Thyroid gland (tissue), 4 donors: ENCODE measurements around the gene ANAPC5. TPM values are rescaled to one million over a fixed set of nuclear protein-coding genes. Genes with fewer than 3 reads are reported as not detected.
A peak's percentile ranks its signal among the peaks of the same experiment; 100 is the strongest.
"Not testable (repeated sequence)": the region's sequence is repeated elsewhere in the genome, so short reads cannot be mapped to it uniquely, and the experiment has no call there.

Experiments
- DNase-seq, 2 donors: peaks; one replicate each; pipeline ENCODE4 v3.0.0-alpha.2; 2019
- H3K27ac ChIP-seq, 3 donors: fragments of 200-600 bp; sonication (generic); 1 replicate in 2 of 3; 2 replicates in 1 of 3; pipeline ENCODE4 v1.5.1; 2016 to 2019; ENCODE audit warnings: mild to moderate bottlenecking in 1 of 3, moderate library complexity in 1 of 3
- H3K27me3 ChIP-seq: fragments of 200-600 bp; sonication (generic); one replicate; pipeline ENCODE4 v1.5.1; 2019
- H3K36me3 ChIP-seq, 2 donors: fragments of 200-600 bp; sonication (generic); one replicate each; pipeline ENCODE4 v1.5.1; 2016 to 2019
- H3K4me1 ChIP-seq, 2 donors: fragments of 200-600 bp; sonication (generic); one replicate each; pipeline ENCODE4 v1.5.1; 2017 to 2019
- H3K4me3 ChIP-seq, 3 donors: fragments of 200-600 bp; sonication (generic); replicated peaks in 1 of 3; 1 replicate in 2 of 3; 2 replicates in 1 of 3; pipeline ENCODE4 v1.5.1; 2016; ENCODE audit warnings: mild to moderate bottlenecking in 1 of 3
- H3K9me3 ChIP-seq: fragments of 200-600 bp; sonication (generic); one replicate; pipeline ENCODE4 v1.5.1; 2017
- CTCF ChIP-seq, 6 experiments: fragments of 200-600 bp in 3 of 6; fragments of 450-650 bp in 3 of 6; sonication (generic) in 3 of 6; IDR thresholded peaks; one replicate each; pipeline ENCODE4 v1.5.1; 2016 to 2019; ENCODE audit warnings: antibody characterized with exemption in 6 of 6, mild to moderate bottlenecking in 2 of 6, inconsistent platforms in 1 of 6, moderate library complexity in 1 of 6
- POLR2A ChIP-seq, 2 donors: fragments of 450-650 bp; IDR thresholded peaks; one replicate each; pipeline ENCODE4 v1.6.1; 2017; ENCODE audit warnings: antibody characterized with exemption in 2 of 2, mild to moderate bottlenecking in 2 of 2, moderate library complexity in 1 of 2
- WGBS, 2 donors: methylation state at CpG; one replicate each; pipeline ENCODE4 v1.1.5; 2017; 5-methylcytosine and 5-hydroxymethylcytosine counted together
- intact Hi-C: fragments of 100-400 bp; cut with DNase I; formaldehyde crosslinking; loops from one replicate; pipeline ENCODE4 v1.15.1; 2023
- total RNA-seq, 4 donors: library from RNA; depleted of rRNA; stranded (reverse); fragments of >200 nt; gene quantifications; one replicate each; pipeline ENCODE4 v1.2.3, GENCODE V29; 2016

Gene ANAPC5
- total RNA-seq, 4 donors from 2014 or later = 114 to 161 (median 135) TPM

DNA sequence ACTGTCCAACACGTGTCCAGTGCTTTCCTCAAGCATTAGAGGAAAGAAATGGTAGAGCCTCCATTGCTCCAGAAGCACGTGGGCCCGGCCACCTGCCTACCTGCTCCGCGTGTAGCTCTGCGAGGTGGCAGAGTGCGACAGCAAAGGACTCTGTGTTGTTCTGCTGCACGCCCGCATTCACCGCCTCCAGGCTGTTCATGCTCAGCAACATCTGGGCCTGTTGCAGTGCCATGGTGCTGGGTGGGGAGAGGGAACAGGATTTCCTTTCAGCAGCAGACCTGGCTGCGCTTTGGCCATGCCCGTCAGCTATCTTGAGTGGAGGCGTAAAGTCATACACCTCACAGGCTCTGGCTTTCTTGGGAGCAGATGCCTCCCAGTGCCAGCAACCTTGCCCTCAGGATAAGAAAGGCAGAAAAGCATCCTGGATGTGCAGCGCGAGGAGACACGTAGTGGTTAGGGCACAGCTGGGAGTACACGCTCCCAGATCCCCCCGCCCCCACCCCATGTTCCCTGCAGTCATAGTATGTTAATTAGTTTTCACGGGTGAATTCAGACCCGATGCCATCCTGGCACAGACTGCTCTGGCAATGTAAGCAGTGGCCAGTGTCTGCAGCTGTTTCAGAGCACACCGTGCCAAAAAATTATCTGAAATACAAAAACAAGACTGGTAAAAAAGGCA is 25.1 kb downstream of the ANAPC5 start:
- 82 to 84% methylated on average over 18 to 19 of the region's 21 CpGs for WGBS, 2 donors

GRCh38 chr12:121325922-121326396 is 26.3 kb downstream of the ANAPC5 start:
- intact Hi-C loops = no loop called here
- DNase-seq = no peak
- H3K36me3 ChIP-seq = peaks cover 42 to 53% of the 10 kb centered on the region in 2 donors
- H3K4me1 ChIP-seq = no peaks in the 10 kb centered on the region
- H3K9me3 ChIP-seq = no peaks in the 10 kb centered on the region
- no peaks in the 10 kb centered on the region for H3K27me3 ChIP-seq
- WGBS, 2 donors = 71 to 87% methylated on average over 5 of the region's 5 CpGs
- no peak overlapping the region for H3K27ac ChIP-seq
- H3K4me3 ChIP-seq = no peak overlapping the region
- TF ChIP-seq POLR2A (IDR thresholded peaks at IDR 0.05) (no peak), CTCF (IDR thresholded peaks at IDR 0.05) (no peak)

More for the DNA sequence above, 25.1 kb downstream of the ANAPC5 start:
- Histone ChIP-seq H3K36me3 (peaks cover 42 to 63% of the 10 kb centered on the region in 2 donors), H3K4me1 (no peaks in the 10 kb centered on the region), H3K9me3 (no peaks in the 10 kb centered on the region), H3K27me3 (no peaks in the 10 kb centered on the region), H3K27ac (no peak overlapping the region), H3K4me3 (no peak overlapping the region)
- no peak for DNase-seq
- intact Hi-C loops = no loop called here
- TF ChIP-seq CTCF (IDR thresholded peaks at IDR 0.05) (no peak), POLR2A (IDR thresholded peaks at IDR 0.05) (no peak)

DNA sequence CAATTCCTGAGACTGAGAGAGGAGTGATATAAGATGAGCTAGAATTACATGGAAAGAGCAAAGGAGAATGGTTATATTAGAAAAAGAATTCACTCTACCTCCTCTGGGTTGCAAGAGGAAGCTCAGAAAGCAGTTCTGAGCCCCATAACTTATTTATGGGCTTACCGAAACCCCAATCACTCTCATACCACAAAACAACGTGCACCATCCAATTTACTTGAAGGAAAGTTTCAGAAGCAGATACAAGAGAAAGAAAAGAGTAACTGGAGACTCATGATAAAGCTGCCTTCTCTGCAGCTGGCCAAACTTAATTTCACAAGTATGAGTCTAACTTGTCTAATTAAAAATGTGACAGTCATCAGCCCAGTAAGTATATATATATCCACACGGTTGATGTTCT is 28.3 kb downstream of the ANAPC5 start:
- TF ChIP-seq CTCF (IDR thresholded peaks at IDR 0.05) = no peak
- TF ChIP-seq POLR2A (IDR thresholded peaks at IDR 0.05) = no peak
- intact Hi-C loops = no loop called here
- H3K4me1 ChIP-seq = no peaks in the 10 kb centered on the region
- no peaks in the 10 kb centered on the region for H3K9me3 ChIP-seq
- no peak overlapping the region for H3K4me3 ChIP-seq
- no peaks in the 10 kb centered on the region for H3K27me3 ChIP-seq
- 96% methylated on average over 3 of the region's 3 CpGs for WGBS, 2 donors
- H3K27ac ChIP-seq = no peak overlapping the region
- DNase-seq = no peak
- H3K36me3 ChIP-seq = peaks cover 26 to 36% of the 10 kb centered on the region in 2 donors

DNA sequence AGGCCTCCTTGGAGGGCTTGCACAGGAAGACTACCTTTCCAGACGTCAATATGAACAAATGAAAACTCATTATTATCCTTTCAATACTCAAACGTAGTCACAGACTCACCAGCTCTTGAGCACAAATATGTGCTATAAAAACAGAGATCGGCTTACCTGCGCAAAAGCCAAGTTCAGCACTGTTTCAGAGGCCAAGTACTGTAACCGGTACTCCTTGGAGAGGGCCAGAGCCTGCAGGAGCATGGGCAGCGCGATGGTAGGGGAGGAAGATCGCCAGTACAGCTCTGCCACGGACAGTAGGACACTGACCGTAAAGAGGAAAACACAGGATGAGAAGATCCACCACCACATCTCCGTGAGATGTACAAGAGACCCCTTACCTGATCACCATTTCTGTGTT is 34.1 kb downstream of the ANAPC5 start:
- Histone ChIP-seq H3K4me1 (peaks cover 5 to 11% of the 10 kb centered on the region in 2 donors), H3K27ac (peak overlapping the region; percentile 36 to 67 (median 63)), H3K36me3 (peaks cover 0 to under 1% of the 10 kb centered on the region in 2 donors), H3K27me3 (no peaks in the 10 kb centered on the region), H3K9me3 (no peaks in the 10 kb centered on the region), H3K4me3 (no peak overlapping the region)
- 31 to 54% methylated on average over 11 of the region's 11 CpGs for WGBS, 2 donors
- intact Hi-C loops = no loop called here
- no peak for TF ChIP-seq CTCF (IDR thresholded peaks at IDR 0.05)
- TF ChIP-seq POLR2A (IDR thresholded peaks at IDR 0.05) = peak in 1 of 2 donors; percentile 19
- peak; percentile 63 to 74 for DNase-seq

- Histone ChIP-seq H3K27ac (no peak overlapping the region), H3K9me3 (no peaks in the 10 kb centered on the region), H3K36me3 (peaks cover 4% of the 10 kb centered on the region in 2 donors), H3K4me3 (no peak overlapping the region), H3K4me1 (peaks cover 5 to 21% of the 10 kb centered on the region in 2 donors), H3K27me3 (no peaks in the 10 kb centered on the region)
- WGBS, 2 donors = 90 to 92% methylated on average over 3 of the region's 3 CpGs
- TF ChIP-seq CTCF (IDR thresholded peaks at IDR 0.05) (no peak), POLR2A (IDR thresholded peaks at IDR 0.05) (no peak)
- intact Hi-C loops = no loop called here
- DNase-seq = no peak
Measured at GRCh38 chr12:121314431-121314830, 37.8 kb downstream of the ANAPC5 start.

GRCh38 chr12:121310231-121310630 is 42.0 kb downstream of the ANAPC5 start:
- H3K27ac ChIP-seq, intact Hi-C loops, DNase-seq, H3K4me1 ChIP-seq, H3K9me3 ChIP-seq, H3K4me3 ChIP-seq, H3K27me3 ChIP-seq: not testable (repeated sequence)
- H3K36me3 ChIP-seq = peaks cover 9 to 14% of the 10 kb centered on the region in 2 donors
- WGBS, 2 donors = 89 to 94% methylated on average over 1 of the region's 1 CpG

DNA sequence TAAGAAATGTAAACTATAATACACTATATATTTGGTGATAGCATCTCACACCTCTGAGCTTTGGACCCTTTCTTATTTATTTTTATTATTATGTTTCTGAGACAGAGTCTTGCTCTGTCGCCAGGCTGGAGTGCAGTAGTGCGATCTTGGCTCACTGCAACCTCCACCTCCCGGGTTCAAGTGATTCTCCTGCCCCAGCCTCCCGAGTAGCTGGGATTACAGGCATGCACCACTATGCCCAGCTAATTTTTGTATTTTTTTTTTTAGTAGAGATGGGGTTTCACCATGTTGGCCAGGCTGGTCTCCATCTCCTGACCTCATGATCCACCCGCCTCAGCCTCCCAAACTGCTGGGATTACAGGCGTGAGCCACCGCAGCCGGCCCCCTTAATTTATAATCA is 44.8 kb downstream of the ANAPC5 start:
- H3K36me3 ChIP-seq = peaks cover 9 to 14% of the 10 kb centered on the region in 2 donors
- 95 to 98% methylated on average over 8 of the region's 8 CpGs for WGBS, 2 donors
- H3K27ac ChIP-seq, H3K9me3 ChIP-seq, H3K4me3 ChIP-seq, H3K27me3 ChIP-seq, H3K4me1 ChIP-seq, intact Hi-C loops, DNase-seq: not testable (repeated sequence)
